SIG-M5 treated with dmso at 0.1 percent for 504 hours (cell line): ENCODE results near the gene HSCB.
"Not testable (repeated sequence)": the region's sequence is repeated elsewhere in the genome, so short reads cannot be mapped to it uniquely, and the experiment has no call there.

Source experiments
- DNase-seq: peaks from one replicate; lab custom pipeline; 2025; ENCODE audit not compliant: unreplicated experiment; lab: John Stamatoyannopoulos, UW

The HSCB gene

GRCh38 chr22:28741785-28742561 lies at the start of gene HSCB, which contains the start of gene CHEK2:
TSS of gene HSCB (plus strand) at chr22:28742039. CDS start at chr22:28742096, 57 bp downstream.
TSS of gene CHEK2 (minus strand) at chr22:28741820. CDS start at chr22:28734721, 7,099 bp downstream.
- peak; percentile 98 for DNase-seq

- DNase-seq, result not testable (repeated sequence)
Measured at GRCh38 chr22:28693041-28693760, 48.6 kb upstream of the HSCB start.

GRCh38 chr22:28702891-28703290 lies 38.9 kb upstream of the HSCB start:
- DNase-seq, result no peak

- DNase-seq, result no peak
Measured at GRCh38 chr22:28703436-28703835, 38.4 kb upstream of the HSCB start.

GRCh38 chr22:28706845-28707244 lies 35.0 kb upstream of the HSCB start:
- no peak for DNase-seq

DNA sequence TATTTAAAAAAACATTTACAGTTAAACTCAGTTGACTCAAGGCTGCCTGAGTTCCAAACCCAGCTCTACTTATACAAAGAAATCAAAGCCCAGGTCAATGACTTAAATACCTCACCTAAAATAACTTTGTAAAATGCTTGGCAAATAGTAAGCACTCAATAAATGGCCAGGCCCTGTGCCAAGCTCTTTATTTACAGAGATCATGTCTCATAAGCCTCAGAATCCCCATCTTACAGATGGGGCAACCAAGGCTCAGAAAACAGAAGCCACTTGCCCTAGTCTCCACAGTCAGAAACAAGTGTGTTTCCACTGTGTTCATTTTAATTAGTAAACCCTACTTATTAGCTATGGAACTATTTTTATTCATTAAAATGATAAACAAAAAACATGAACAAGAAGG lies 31.7 kb upstream of the HSCB start:
- DNase-seq, result no peak

GRCh38 chr22:28710576-28711191 lies 31.2 kb upstream of the HSCB start:
- no peak for DNase-seq

GRCh38 chr22:28711341-28711740 lies 30.5 kb upstream of the HSCB start:
- DNase-seq, result no peak

GRCh38 chr22:28711820-28712777 lies 29.7 kb upstream of the HSCB start:
- peak; percentile 2 for DNase-seq

DNA sequence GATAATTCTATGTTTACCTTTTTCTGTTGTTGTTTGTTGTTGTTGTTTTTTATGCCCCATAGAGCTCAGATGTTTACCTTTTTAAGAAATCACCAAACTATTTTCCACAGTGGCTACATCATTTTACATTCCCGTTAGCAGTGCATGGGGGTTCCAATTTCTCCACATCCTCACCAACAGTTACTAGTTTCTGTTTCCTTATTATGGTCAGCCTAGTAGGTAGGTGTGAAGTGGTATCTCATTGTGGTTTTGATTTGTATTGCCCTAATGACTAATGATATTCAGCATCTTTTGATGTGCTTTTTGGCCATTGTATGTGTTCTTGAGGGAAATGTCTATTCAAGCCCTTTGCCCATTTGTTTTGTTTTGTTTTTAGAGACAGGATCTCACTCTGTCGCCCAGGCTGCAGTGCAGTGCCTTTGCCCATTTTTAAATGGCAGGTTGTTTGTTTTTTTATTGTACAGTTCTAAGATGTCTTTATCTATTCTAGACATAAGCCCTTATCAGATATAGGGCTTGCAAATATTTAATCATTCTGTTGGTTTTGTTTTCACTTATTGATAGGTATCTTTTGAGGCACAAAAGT lies 27.7 kb upstream of the HSCB start:
- DNase-seq, result no peak

- no peak for DNase-seq
Measured at GRCh38 chr22:28715611-28716010, 26.2 kb upstream of the HSCB start.

DNA sequence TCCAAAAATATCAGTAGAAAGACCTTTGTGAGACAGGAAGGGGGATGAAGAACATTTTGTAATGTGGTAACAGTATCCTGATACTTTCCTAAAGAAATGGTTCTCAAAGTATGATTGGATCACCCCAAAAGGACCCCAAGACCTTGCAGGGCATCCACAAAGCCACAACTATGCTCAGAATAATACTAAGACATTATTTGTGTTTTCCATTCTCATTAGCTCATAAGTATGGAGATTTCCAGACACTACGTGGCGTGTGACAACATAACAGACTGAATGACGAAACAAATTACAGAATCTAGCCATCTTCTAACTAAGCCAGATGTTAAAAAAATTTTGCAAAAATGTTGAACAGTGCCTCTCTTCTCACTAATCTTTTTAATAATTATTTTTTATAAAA lies 25.2 kb upstream of the HSCB start:
- DNase-seq, result no peak

DNA sequence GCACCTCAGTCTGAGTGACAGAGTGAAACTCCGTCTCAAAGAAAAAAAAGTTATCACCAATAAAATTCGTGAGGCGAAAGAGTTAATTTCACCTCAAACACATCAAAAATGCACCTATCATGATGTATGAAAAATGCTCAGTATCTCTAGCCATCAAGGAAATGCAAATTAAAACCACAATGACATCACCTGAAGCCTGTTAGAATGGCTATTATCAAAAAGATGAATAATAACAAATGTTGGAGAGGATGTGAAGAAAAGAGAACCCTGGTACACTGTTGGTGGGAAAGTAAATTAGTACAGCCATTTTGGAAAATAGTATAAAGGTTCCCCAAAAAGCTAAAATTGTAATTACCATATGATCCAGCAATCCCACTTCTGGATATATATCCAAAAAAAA lies 23.8 kb upstream of the HSCB start:
- no peak for DNase-seq

- DNase-seq, result no peak
Measured at GRCh38 chr22:28728002-28728401, 13.8 kb upstream of the HSCB start.

- no peak for DNase-seq
Measured at GRCh38 chr22:28728621-28729313, 13.1 kb upstream of the HSCB start.

DNA sequence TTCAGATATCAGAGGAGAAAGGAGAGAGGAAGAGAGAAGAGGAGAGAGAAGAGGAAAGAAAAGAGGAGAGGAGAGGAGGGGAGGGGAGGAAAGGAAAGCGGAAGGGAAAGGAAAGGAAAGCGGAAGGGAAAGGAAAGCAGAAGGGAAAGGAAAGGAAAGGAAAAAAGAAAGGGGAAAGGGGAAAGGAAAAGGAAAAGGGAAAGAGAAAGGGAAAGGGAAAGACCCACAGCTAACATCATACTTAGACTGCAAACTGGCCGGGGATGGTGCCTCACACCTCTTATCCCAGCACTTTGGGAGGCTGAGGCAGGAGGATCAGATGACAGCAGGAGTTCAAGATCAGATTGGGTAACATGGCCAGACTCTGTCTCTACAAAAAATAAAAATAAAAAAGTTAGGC lies 11.7 kb upstream of the HSCB start:
- no peak for DNase-seq

DNA sequence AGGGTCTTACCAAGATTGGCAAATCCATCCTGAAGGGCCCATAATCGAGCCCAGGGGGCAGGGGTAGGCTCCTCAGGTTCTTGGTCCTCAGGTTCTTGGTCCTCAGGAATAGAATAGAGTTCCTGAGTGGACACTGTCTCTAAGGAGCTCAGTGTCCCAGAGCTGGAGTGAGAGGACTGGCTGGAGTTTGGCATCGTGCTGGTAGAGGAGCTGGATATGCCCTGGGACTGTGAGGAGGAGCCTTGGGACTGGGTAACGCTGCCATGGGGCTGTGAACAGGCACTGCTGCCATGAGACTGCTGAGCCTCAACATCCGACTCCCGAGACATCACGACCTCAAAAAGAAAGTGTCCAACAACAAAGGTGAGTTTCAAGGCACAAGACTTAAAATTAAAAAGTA lies 7.4 kb upstream of the HSCB start:
- no peak for DNase-seq

- DNase-seq, result no peak
Measured at GRCh38 chr22:28736301-28737155, 5.3 kb upstream of the HSCB start.

DNA sequence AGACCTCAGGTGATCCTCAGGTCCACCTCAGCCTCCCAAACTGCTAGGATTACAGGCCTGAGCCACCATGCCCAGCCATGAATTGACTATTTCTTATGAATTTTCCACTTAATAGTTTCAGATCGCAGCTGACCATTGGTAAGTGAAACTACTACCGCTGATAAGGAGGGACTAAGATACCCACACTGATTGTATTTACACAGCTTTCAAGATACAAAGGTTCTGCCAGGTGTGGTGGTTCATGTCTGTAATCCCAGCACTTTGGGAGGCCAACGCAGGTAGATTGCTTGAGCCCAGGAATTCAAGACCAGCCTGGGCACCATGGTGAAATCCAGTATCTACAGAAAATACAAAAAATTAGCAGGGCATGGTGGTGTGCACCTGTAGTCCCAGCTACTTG lies 4.1 kb upstream of the HSCB start:
- no peak for DNase-seq
